ENCODE results near the gene HSPD1.
A peak's percentile ranks its signal among the peaks of the same experiment; 100 is the strongest.
"Not testable (repeated sequence)": the region's sequence is repeated elsewhere in the genome, so short reads cannot be mapped to it uniquely, and the experiment has no call there.

HSPD1 gene

DNA sequence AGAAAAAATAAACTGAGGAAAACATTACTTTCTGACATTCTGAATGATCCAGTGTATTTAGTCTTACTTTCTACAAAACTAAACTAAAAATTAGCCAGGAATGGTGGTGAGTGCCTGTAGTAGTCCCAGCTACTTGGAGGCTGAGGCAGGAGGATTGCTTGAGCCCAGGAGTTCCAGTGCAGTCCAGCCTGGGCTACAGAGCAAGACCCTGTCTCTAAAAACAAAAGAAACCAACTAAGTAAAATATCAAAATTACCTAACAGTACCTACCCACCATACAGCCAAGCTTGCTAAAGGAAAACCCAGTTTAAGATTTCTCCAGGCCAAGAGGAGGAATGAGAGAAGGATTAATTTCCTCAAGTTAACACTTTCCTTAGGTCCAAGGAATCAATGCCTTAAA is 2.9 kb downstream of the HSPD1 start:
- DNase-seq: no peak

DNA sequence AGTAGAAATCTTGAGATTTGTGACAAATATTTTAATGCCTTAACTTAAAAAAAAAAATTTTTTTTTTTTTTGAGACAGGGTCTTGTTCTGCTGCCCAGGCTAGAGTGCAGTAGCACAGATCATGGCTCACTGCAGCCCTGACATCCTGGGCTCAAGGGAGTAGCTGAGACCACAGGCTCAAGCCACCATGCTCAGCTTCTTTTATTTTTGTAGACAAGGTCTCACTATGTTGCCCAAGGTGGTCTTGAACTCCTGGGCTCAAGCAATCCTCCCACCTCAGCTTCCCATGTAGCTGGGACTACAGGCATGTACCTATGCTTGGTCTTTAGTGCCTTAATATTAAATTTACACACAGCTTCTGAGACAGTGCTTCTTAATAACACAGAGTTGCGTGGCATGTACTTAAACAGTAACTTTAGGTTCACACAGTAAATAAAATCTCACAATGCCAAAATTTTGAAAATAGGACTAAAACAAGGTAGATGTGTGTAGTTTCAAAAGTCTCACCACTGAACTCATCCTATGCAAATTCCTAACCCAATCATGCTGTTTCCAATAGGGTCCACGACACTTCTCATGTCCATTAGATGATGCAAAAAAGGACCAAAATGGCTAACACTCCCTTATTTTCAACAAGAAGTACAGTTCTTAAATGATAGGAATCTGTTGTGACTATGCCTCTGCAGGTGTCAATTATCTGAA is 4.1 kb downstream of the HSPD1 start:
- DNase-seq: no peak

DNA sequence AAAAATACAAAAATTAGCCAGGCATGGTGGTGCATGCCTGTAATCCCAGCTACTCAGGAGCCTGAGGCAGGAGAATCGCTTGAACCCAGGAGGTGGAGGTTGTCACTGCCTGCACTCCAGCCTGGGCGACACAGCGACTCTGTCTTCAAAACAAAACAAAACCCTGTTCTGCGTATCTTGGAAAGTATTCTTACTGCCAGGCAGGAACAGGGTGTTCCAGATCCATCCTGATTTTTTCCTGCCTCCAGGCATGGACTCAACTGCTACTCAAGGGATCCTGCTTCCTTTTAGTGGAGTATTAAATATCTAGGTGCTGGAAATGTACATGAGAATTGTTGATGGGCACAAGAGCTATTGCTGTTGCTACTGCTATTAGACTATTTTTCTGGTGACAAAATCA is 12.3 kb downstream of the HSPD1 start:
- DNase-seq: no peak

DNA sequence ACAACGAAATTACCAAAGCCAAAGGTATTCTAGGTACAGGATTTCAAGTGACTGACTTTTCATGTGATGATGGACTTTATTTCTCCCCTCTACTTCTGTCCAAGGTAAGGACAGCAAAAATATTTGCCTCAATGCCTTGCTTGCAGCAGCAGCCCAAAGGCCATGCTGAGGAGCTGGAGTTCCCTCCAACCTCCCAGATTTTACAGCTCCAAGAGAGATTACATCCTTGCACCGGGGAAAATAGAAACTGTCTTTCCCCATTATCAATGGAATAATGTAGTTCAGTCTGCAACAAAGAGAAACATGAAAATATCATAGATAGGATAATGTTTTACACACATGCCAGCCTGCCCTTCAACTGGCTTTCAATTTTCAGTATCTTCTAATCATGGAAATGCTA is 13.5 kb downstream of the HSPD1 start:
- DNase-seq: no peak

DNA sequence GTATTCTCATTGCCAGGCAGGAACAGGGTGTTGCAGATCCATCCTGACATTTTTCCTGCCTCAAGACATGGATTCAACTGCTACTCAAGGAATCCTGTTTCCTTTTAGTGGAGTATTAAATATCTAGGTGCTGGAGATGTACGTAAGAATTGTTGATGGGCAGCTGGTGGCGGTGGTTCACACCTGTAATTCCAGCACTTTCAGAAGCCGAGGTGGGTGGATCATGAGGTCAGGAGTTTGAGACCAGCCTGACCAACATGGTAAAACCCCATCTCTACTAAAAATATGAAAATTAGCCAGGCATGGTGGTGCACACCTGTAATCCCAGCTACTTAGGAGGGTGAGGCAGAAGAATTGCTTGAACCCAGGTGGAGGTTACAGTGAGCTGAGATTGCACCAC is 15.4 kb downstream of the HSPD1 start:
- not testable (repeated sequence) for DNase-seq

DNA sequence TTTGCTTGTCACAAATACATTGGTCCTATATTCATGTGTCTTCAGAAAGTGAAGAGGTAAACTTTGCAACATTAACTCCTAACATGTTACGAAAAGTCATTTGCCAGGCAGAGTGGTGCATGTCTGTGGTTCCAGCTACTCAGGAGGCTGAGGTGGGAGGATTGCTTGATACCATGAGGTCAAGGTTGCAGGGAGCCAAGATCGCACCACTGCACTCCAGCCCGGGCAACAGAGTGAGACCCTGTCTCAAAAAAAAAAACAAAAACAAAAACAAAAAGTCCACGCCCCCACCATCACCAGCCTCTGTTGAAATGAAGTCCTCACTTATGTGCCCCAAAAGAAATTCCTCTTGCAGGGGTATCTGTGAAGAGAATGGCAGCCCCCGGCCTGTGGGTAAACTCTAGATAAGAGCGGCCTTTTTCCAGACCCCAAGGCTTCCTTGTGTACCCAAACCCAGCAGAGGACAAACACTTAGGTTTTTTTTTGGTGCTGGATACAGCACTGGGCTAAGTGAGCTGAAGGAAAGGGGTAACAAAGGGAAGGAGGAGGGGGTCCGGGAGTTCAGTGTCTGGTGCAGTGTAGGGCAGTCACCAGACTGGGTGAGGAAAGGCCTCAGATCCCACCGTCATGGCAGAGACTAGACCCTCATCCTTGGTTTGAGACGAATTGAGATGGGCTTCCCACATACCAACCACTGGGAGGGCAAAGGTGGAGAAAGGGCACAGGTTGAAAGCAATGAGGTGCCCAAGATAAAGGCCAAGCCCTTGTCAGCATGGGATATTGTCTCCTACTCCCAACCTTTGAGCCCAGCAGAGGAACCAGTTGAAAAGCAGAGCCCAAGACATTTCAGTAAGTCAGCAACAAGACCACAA is 19.2 kb downstream of the HSPD1 start:
- DNase-seq: no peak

DNA sequence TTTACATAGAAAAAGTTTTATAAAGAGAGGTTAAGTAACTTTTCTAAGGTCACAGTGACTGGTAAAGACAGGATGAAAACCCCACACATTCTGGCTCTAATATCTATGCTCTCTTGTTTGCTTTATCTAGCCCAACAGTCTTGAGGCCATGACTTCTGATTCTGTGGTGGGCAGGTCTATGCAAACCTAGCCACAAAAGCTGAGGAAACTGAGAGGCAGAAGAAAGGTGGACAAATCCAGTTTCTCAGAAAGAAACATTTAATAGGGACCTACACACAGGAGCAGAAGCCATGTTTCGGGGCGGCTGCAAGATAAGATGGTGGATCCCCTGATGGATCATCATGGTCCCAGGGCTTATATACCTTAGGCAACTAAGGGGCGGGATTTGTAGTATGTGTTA is 21.8 kb downstream of the HSPD1 start:
- DNase-seq: no peak

DNA sequence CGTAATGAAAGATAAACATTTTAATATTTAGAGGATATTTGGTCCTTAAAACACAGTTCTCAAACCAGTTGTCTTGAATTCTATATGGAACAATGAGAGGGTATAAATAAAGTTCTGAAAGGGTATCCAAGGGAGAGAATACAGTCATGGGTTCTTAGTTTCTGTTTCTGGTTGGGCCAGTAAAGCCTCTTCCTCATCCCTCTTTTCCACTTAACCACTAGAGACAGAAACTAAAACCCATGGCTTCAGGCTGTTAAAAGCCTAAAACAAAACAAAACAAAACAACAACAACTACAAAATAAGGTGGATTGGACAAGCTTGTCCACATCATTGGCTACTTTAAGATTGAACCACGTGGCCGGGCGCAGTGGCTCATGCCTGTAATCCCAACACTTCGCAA is 27.5 kb downstream of the HSPD1 start:
- DNase-seq: no peak

DNA sequence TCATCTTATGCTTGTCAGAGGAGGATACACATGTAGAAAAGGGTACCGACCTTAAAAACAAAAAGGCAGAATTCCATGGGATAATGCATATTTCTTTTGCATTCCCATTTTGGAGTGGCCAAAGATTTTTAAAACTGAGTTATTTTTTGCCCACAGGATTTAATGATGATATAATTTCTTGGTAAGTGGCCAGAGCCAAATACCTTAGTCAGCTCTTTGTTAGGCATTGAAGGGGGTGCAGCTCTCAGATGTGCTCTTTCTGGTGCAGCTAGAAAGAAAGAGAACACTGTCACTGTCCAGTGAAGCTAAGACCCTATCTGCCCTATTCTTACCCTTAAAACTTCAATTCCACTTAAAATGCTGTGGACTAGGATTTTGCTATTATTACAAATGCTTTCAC is 35.5 kb downstream of the HSPD1 start:
- DNase-seq: peak; percentile 51

DNA sequence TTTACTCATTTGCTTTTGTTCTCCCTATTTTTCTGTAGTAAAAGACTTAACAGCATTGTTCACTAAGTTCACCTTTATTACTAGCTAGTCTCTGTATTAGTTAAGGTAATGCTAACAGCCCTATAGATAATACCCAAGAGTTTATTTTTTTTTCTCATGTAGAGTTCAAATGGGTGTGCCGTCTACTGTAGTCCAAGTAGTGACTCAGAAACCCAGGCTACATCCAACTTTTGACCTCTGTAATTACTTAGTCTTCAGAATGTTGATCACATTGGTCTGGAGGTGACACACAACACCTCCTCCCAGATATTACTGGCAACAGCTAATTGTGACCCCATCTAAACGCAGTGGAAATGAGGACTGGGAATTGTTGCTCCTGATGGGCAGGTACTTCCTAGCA is 38.6 kb downstream of the HSPD1 start:
- DNase-seq: no peak

DNA sequence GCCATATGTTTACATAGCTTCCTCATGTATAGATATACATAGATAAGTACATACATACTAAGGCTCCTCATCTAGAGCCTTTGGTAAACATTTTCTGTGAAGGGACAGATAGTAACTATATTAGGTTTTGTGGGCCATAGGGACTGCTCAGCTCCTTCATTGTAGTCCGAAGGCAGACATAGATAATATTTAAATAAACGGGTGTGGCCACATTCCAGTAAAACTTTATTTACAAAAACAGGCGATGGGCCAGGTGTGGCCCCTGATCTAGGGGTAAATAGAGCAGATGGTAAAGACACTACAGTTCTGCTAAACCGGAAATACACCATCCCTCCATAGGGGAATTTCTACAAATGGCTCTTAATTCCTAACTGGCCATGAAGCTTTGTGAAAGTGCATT is 39.0 kb downstream of the HSPD1 start:
- no peak for DNase-seq

DNA sequence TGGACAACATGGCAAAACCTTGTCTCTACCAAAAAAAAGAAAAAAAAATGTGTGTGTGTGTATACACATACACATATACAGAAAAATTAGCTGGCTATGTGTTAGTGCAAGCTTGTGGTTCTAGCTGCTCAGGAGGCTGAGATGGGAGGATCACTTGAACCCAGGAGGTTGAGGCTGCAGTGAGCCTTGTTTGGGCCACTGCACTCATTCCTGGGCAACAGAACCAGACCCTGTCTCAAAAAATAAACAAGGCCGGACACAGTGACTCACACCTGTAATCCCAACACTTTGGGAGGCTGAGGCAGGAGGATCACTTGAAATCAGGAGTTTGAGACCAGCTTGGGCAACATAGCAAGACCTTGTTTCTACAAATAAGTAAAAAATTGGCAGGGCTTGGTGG is 44.2 kb downstream of the HSPD1 start:
- no peak for DNase-seq

DNA sequence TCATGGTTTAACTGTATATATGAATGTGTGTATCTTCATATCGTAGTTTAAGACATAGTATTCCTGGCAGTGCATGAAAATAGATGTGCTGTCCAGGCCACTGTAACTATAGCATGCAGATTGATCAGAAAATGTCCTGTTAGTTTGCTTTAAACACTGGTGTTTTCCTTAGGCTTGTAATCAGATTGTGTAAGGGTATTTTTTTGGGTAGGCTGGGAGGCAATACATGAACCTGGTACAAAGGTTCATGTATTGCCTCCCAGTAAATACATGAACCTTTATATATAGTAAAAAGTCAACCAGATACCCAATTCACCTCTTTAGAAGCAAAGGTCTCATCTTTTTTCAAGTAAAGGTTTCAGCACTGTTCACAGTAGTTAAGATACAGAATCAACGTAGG is 44.7 kb downstream of the HSPD1 start:
- no peak for DNase-seq

DNA sequence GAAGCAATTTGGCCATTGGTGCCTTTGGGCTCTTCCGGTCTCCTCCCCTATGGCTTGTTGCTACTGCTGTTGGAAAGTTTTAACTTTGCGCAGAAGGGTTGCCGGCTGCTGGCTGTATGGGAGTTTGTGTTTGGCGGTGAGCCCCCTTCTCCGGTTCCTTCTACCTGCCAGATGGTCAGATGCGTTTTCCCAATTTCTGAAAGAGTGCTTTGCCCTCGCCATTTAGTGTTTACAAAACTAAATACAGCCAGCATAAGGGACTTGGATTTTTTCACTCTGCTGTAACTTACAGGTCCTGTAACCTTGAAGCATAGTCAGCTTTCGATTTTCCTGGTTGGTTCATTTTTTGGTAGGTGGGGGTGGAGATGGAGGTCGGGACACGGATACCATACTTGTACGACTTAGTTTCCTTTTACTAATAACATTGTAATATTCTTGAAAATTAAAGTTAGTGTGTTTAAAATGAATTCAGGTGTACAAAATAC is 45.7 kb downstream of the HSPD1 start:
- DNase-seq: no peak

DNA sequence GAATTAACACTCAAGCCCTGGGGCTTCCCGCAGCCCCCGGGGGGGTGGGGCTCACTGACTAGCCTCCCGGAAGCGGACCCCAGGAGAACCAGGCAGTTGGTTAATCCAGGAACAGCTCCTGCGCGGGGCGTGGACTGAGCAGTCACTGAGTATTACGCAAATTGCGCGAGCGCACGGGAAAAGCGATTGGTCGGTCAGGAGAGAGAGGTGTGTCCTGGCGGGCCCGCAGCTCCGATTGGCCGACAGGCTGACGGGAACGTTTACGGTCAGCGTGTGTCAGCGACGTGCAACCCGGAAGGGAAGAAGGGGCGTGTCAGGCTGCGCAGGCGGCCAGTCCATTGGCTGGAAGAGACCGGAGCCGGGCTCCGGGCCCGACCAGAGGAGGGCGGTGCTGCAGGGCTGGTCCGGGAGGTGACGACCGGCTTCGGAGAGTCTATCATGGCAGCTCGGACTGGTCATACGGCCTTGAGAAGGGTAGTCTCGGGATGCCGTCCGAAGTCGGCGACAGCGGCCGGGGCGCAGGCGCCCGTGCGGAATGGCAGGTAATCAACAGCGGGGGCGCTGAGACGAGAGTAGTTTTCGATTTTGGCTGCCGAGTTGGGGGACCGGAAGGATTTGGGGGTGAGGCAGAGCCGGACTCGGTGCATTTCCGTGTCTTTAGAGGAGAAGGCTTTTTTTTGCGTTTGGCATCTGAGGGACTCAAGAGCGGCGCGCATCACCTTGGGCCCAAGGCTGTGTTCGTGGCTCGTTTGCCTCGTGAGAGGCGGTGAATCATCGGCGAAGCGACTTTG is 46.3 kb downstream of the HSPD1 start, which contains the start of gene COQ10B:
COQ10B (plus strand) TSS at position 430 of the 791 bp plus-strand sequence; CDS start at position 439, 9 bp downstream.
- peak; percentile 100 for DNase-seq

DNA sequence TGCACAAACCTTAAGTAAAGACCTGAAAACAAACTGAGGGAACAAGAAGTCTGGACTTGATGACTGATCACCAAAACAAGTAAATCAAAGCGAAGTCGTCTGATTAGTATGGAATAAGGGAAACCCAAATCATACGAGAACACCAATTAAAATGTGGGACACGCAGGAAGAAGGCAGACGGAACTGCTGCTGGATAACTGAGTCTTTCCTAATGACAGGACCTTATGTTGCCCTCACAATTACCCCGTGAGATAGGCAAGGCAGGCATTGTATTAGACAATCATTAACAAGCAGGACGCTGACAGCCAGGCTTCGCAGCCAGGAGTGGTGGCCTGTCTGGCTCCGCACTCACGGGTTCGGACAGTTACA is 46.9 kb downstream of the HSPD1 start:
- DNase-seq: no peak

DNA sequence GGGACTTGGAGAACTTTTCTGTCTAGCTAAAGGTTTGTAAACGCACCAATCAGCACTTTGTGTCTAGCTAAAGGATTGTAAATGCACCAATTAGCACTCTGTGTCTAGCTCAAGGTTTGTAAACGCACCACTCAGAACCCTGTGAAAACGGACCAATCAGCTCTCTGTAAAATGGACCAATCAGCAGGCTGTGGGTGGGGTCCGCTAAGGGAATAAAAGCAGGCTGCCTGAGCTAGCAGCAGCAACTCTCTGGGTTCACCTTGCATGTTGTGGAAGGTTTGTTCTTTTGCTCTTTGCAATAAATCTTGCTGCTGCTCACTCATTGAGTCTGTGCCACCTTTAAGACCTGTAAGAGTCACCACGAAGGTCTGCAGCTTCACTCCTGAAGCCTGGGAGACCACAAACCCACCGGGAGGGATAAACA is 48.7 kb downstream of the HSPD1 start:
- DNase-seq: not testable (repeated sequence)

DNA sequence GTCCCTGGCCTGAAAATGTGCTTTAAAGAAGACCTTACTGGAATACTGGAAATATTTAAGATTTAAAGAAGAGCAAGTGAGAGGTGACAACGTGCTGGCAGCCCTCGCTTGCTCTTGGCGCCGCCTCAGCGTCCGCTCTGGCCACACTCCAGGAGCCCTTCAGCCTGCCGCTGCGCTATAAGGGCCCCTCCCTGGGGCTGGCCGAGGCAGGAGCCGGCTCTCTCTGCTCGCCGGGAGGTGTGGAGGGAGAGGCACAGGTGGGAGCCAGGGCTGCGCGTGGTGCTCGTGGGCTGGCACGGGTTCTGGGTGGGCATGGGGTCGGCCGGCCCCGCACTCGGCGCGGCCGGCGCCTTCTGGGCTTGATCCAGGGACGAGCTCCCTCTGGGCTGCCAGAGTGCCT is 49.2 kb downstream of the HSPD1 start:
- DNase-seq: no peak

DNA sequence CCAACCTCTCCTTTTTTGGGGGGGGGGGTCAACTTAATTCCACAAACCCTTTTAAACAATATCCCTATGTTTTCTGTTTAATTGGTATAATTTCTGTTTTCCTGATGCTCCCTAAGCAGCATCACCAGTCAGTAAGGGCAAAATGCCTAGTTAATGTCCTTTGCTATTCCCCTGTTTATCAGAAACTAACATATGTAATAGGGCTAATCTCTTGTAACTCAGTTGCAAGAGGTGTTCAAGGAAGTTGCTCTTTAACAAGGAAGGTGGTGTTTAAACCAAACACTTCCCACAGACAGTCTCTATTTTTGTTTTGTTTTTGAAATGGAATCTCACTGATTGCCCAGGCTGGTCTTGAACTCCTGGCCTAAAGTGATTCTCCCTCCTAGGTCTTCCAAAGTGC is 52.8 kb downstream of the HSPD1 start:
- DNase-seq: no peak

DNA sequence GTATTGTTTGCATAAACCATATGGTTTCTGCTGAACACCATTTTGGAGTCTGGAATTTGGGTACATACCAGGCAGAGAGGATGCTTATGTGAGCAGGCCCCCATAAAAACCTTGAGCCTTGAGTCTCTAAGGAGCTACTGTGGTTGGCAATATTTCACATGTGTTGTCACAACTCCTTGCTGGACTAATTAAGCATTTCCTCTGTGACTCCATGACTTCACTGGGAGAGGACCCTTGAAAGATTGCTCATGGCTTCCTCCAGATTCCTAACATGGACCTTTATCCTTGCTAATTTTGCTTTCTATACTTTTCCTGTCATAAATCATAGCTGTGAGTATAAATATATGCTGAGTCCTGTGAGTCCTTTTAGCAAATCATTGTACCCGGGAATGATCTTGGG is 53.9 kb downstream of the HSPD1 start:
- DNase-seq: peak; percentile 36

DNA sequence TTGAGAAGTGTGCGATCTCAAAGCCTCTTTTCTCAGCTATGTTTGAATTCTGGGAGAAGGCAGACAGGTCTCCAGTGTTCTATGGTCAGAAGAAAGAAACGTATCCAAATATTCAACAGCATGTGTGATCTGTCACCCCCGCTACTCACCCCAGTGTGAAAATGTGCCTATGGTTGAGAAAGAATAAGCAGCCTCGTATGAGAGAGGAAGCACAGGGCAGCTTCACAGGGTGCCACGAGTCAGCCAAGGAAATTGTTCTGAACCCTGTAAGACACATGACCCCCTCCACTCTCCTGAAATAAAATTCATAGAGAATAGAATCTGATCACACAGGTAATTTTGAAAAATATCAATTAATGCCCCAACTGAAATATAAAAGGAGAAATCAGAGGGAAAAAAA is 56.8 kb downstream of the HSPD1 start:
- no peak for DNase-seq

DNA sequence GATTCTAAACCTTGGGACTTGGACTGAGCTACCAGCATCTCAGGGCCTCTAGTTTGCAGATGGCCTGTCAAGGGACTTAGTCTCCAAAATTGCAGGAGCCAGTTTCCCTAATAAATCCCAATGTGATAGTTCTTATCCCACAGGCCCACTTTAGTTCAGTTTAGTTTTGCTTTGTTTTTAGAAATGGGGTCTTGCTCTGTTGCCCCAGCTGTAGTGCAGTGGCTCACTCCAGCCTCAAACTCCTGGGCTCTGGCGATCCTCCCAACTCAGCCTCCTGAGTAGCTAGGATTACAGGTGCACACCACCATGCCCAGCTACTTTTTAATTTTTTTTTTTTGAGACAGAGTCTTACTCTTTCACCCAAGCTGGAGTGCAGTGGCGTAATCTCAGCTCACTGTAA is 62.3 kb downstream of the HSPD1 start:
- DNase-seq: no peak
